Measurements from ENCODE around the gene GNA15.
A peak's percentile ranks its signal among the peaks of the same experiment; 100 is the strongest.
"Not testable (repeated sequence)": the region's sequence is repeated elsewhere in the genome, so short reads cannot be mapped to it uniquely, and the experiment has no call there.

Gene GNA15

GRCh38 chr19:3135961-3136683 is at the start of gene GNA15:
Gene GNA15, plus strand, starts transcription at chr19:3136033. Its CDS starts 418 bp downstream, at chr19:3136451.
- Histone ChIP-seq H3K4me3 (ENCODE audit: low read length) (no peak within 1 kb of the TSS), H3K36me3 (ENCODE audit: insufficient read depth, low read length) (no peaks in the 10 kb centered on the region), H3K27me3 (ENCODE audit: insufficient read depth, low read length) (no peaks in the 10 kb centered on the region)

GRCh38 chr19:3087769-3088168 is 48.1 kb upstream of the GNA15 start:
- Histone ChIP-seq H3K9me3 (ENCODE audit: low read length) (no peaks in the 10 kb centered on the region), H3K36me3 (ENCODE audit: insufficient read depth, low read length) (no peaks in the 10 kb centered on the region), H3K27me3 (ENCODE audit: insufficient read depth, low read length) (no peaks in the 10 kb centered on the region), H3K4me1 (ENCODE audit: insufficient read depth, low read length) (no peaks in the 10 kb centered on the region), H2AFZ (ENCODE audit: low read depth, low read length) (no peak overlapping the region), H3K4me3 (ENCODE audit: low read length) (no peak overlapping the region)

More at GRCh38 chr19:3135961-3136683, at the start of gene GNA15:
- no peaks in the 10 kb centered on the region for H3K9me3 ChIP-seq (ENCODE audit: low read length)
- H2AFZ ChIP-seq (ENCODE audit: low read depth, low read length) = no peak within 1 kb of the TSS
- H3K4me1 ChIP-seq (ENCODE audit: insufficient read depth, low read length) = no peaks in the 10 kb centered on the region

- not testable (repeated sequence) for H2AFZ ChIP-seq (ENCODE audit: low read depth, low read length); H3K4me3 ChIP-seq (ENCODE audit: low read length); H3K27me3 ChIP-seq (ENCODE audit: insufficient read depth, low read length); H3K36me3 ChIP-seq (ENCODE audit: insufficient read depth, low read length); H3K4me1 ChIP-seq (ENCODE audit: insufficient read depth, low read length); H3K9me3 ChIP-seq (ENCODE audit: low read length)
Measured at GRCh38 chr19:3089299-3089855, 46.5 kb upstream of the GNA15 start.

- Histone ChIP-seq H3K36me3 (ENCODE audit: insufficient read depth, low read length) (peaks cover 2% of the 10 kb centered on the region), H3K9me3 (ENCODE audit: low read length) (no peaks in the 10 kb centered on the region), H3K4me3 (ENCODE audit: low read length) (peak overlapping the region; percentile 83), H3K4me1 (ENCODE audit: insufficient read depth, low read length) (peaks cover 18% of the 10 kb centered on the region), H3K27me3 (ENCODE audit: insufficient read depth, low read length) (no peaks in the 10 kb centered on the region), H2AFZ (ENCODE audit: low read depth, low read length) (no peak overlapping the region)
Measured at GRCh38 chr19:3094601-3095440, 41.0 kb upstream of the GNA15 start.

GRCh38 chr19:3095441-3096191 is 40.2 kb upstream of the GNA15 start:
- Histone ChIP-seq H2AFZ (ENCODE audit: low read depth, low read length) (no peak overlapping the region), H3K4me3 (ENCODE audit: low read length) (peak overlapping the region; percentile 83), H3K36me3 (ENCODE audit: insufficient read depth, low read length) (peaks cover 2% of the 10 kb centered on the region), H3K9me3 (ENCODE audit: low read length) (no peaks in the 10 kb centered on the region), H3K4me1 (ENCODE audit: insufficient read depth, low read length) (peaks cover 19% of the 10 kb centered on the region), H3K27me3 (ENCODE audit: insufficient read depth, low read length) (no peaks in the 10 kb centered on the region)

- peak overlapping the region; percentile 83 for H3K4me3 ChIP-seq (ENCODE audit: low read length)
- no peak overlapping the region for H2AFZ ChIP-seq (ENCODE audit: low read depth, low read length)
- peaks cover 2% of the 10 kb centered on the region for H3K36me3 ChIP-seq (ENCODE audit: insufficient read depth, low read length)
- no peaks in the 10 kb centered on the region for H3K9me3 ChIP-seq (ENCODE audit: low read length)
- H3K27me3 ChIP-seq (ENCODE audit: insufficient read depth, low read length) = no peaks in the 10 kb centered on the region
- peaks cover 22% of the 10 kb centered on the region for H3K4me1 ChIP-seq (ENCODE audit: insufficient read depth, low read length)
Measured at GRCh38 chr19:3096267-3096901, 39.4 kb upstream of the GNA15 start.

GRCh38 chr19:3096902-3097326 is 38.9 kb upstream of the GNA15 start:
- peaks cover 22% of the 10 kb centered on the region for H3K4me1 ChIP-seq (ENCODE audit: insufficient read depth, low read length)
- H2AFZ ChIP-seq (ENCODE audit: low read depth, low read length) = no peak overlapping the region
- H3K4me3 ChIP-seq (ENCODE audit: low read length) = no peak overlapping the region

GRCh38 chr19:3097442-3097871 is 38.4 kb upstream of the GNA15 start:
- Histone ChIP-seq H3K4me3 (ENCODE audit: low read length) (no peak overlapping the region), H3K36me3 (ENCODE audit: insufficient read depth, low read length) (peaks cover 2% of the 10 kb centered on the region), H3K4me1 (ENCODE audit: insufficient read depth, low read length) (peaks cover 22% of the 10 kb centered on the region), H3K9me3 (ENCODE audit: low read length) (no peaks in the 10 kb centered on the region), H3K27me3 (ENCODE audit: insufficient read depth, low read length) (no peaks in the 10 kb centered on the region), H2AFZ (ENCODE audit: low read depth, low read length) (no peak overlapping the region)

More at GRCh38 chr19:3096902-3097326, 38.9 kb upstream of the GNA15 start:
- Histone ChIP-seq H3K9me3 (ENCODE audit: low read length) (no peaks in the 10 kb centered on the region), H3K27me3 (ENCODE audit: insufficient read depth, low read length) (no peaks in the 10 kb centered on the region), H3K36me3 (ENCODE audit: insufficient read depth, low read length) (peaks cover 2% of the 10 kb centered on the region)

- peaks cover 22% of the 10 kb centered on the region for H3K4me1 ChIP-seq (ENCODE audit: insufficient read depth, low read length)
- H3K9me3 ChIP-seq (ENCODE audit: low read length) = no peaks in the 10 kb centered on the region
- H3K4me3 ChIP-seq (ENCODE audit: low read length) = no peak overlapping the region
- peaks cover 2% of the 10 kb centered on the region for H3K36me3 ChIP-seq (ENCODE audit: insufficient read depth, low read length)
- no peaks in the 10 kb centered on the region for H3K27me3 ChIP-seq (ENCODE audit: insufficient read depth, low read length)
- H2AFZ ChIP-seq (ENCODE audit: low read depth, low read length) = no peak overlapping the region
Measured at GRCh38 chr19:3098141-3098514, 37.7 kb upstream of the GNA15 start.

GRCh38 chr19:3098515-3099346 is 37.1 kb upstream of the GNA15 start:
- Histone ChIP-seq H2AFZ (ENCODE audit: low read depth, low read length) (no peak overlapping the region), H3K36me3 (ENCODE audit: insufficient read depth, low read length) (peaks cover 2% of the 10 kb centered on the region), H3K27me3 (ENCODE audit: insufficient read depth, low read length) (no peaks in the 10 kb centered on the region), H3K4me1 (ENCODE audit: insufficient read depth, low read length) (peaks cover 22% of the 10 kb centered on the region), H3K9me3 (ENCODE audit: low read length) (no peaks in the 10 kb centered on the region), H3K4me3 (ENCODE audit: low read length) (no peak overlapping the region)

GRCh38 chr19:3099347-3100145 is 36.3 kb upstream of the GNA15 start:
- no peaks in the 10 kb centered on the region for H3K27me3 ChIP-seq (ENCODE audit: insufficient read depth, low read length)
- H3K4me3 ChIP-seq (ENCODE audit: low read length) = no peak overlapping the region
- no peak overlapping the region for H2AFZ ChIP-seq (ENCODE audit: low read depth, low read length)
- H3K9me3 ChIP-seq (ENCODE audit: low read length) = no peaks in the 10 kb centered on the region
- peaks cover 22% of the 10 kb centered on the region for H3K4me1 ChIP-seq (ENCODE audit: insufficient read depth, low read length)
- peaks cover 2% of the 10 kb centered on the region for H3K36me3 ChIP-seq (ENCODE audit: insufficient read depth, low read length)
